HAP-1 (cell line): ENCODE data around the gene NKX1-2.
A peak's percentile ranks its signal among the peaks of the same experiment; 100 is the strongest.

Experiments used
- DNase-seq, 2 experiments: peaks; one replicate each; pipeline ENCODE4 v3.0.0-alpha.2; 2016 to 2020; ENCODE audit warnings: low spot score in 2 of 2
- H3K27me3 ChIP-seq: fragments of 250-450 bp; sonication (Bioruptor Pico); 2 replicates; pipeline ENCODE4 v1.5.1; 2020; ENCODE audit warnings: low read depth, mild to moderate bottlenecking, moderate library complexity
- H3K36me3 ChIP-seq: fragments of 250-450 bp; sonication (Bioruptor Pico); replicated peaks from 2 replicates; pipeline ENCODE4 v1.5.1; 2020; ENCODE audit warnings: mild to moderate bottlenecking
- H3K4me1 ChIP-seq: fragments of 250-450 bp; sonication (Bioruptor Pico); 2 replicates; pipeline ENCODE4 v1.5.1; 2020; ENCODE audit warnings: mild to moderate bottlenecking
- H3K4me3 ChIP-seq: fragments of 250-450 bp; sonication (Bioruptor Pico); 2 replicates; pipeline ENCODE4 v1.5.1; 2020; ENCODE audit warnings: mild to moderate bottlenecking, moderate library complexity
- H3K9me3 ChIP-seq: fragments of 250-450 bp; sonication (Bioruptor Pico); 2 replicates; pipeline ENCODE4 v1.5.1; 2020; ENCODE audit warnings: mild to moderate bottlenecking, moderate library complexity
- in situ Hi-C: fragments of 300-500 bp; cut with MboI; formaldehyde crosslinking; loops from 3 replicates; pipeline ENCODE4 v1.14.3; 2020; ENCODE audit warnings: low sequenced_read_pairs, inconsistent platforms, mixed read lengths

Gene NKX1-2

GRCh38 chr10:124468624-124469023 is 18.8 kb upstream of the NKX1-2 start:
- no peak for DNase-seq
- no peaks in the 10 kb centered on the region for H3K27me3 ChIP-seq
- no peaks in the 10 kb centered on the region for H3K9me3 ChIP-seq
- H3K36me3 ChIP-seq: no peaks in the 10 kb centered on the region
- H3K4me1 ChIP-seq: no peaks in the 10 kb centered on the region
- H3K4me3 ChIP-seq: no peak overlapping the region
- in situ Hi-C loops: no loop called here

- H3K4me3 ChIP-seq: no peak overlapping the region
- H3K36me3 ChIP-seq: no peaks in the 10 kb centered on the region
- no peaks in the 10 kb centered on the region for H3K27me3 ChIP-seq
- DNase-seq: no peak
- in situ Hi-C loops: no loop called here
- H3K9me3 ChIP-seq: no peaks in the 10 kb centered on the region
- peaks cover 3% of the 10 kb centered on the region; the same call in 1 of the 2 replicates for H3K4me1 ChIP-seq
Measured at GRCh38 chr10:124467165-124467564, 17.3 kb upstream of the NKX1-2 start.

GRCh38 chr10:124465777-124466488 is 16.1 kb upstream of the NKX1-2 start:
- in situ Hi-C loops: no loop called here
- Histone ChIP-seq H3K27me3 (no peaks in the 10 kb centered on the region), H3K36me3 (no peaks in the 10 kb centered on the region), H3K4me3 (no peak overlapping the region), H3K9me3 (no peaks in the 10 kb centered on the region), H3K4me1 (peaks cover 4% of the 10 kb centered on the region; the same call in 1 of the 2 replicates)
- no peak for DNase-seq

- Histone ChIP-seq H3K36me3 (no peaks in the 10 kb centered on the region), H3K9me3 (no peaks in the 10 kb centered on the region), H3K27me3 (no peaks in the 10 kb centered on the region), H3K4me3 (no peak overlapping the region), H3K4me1 (peaks cover 4% of the 10 kb centered on the region; the same call in 1 of the 2 replicates)
- in situ Hi-C loops: no loop called here
- DNase-seq: no peak
Measured at GRCh38 chr10:124465003-124465776, 15.4 kb upstream of the NKX1-2 start.

GRCh38 chr10:124464028-124464965 is 14.5 kb upstream of the NKX1-2 start:
- Histone ChIP-seq H3K9me3 (no peaks in the 10 kb centered on the region), H3K4me3 (no peak overlapping the region), H3K4me1 (peaks cover 4% of the 10 kb centered on the region; the same call in 1 of the 2 replicates), H3K36me3 (no peaks in the 10 kb centered on the region), H3K27me3 (no peaks in the 10 kb centered on the region)
- in situ Hi-C loops: no loop called here
- no peak for DNase-seq

GRCh38 chr10:124462348-124462695 is 12.5 kb upstream of the NKX1-2 start:
- H3K27me3 ChIP-seq: no peaks in the 10 kb centered on the region
- DNase-seq: no peak
- H3K36me3 ChIP-seq: no peaks in the 10 kb centered on the region
- peak overlapping the region; percentile 51 for H3K4me3 ChIP-seq
- in situ Hi-C loops: no loop called here
- H3K4me1 ChIP-seq: peaks cover 4% of the 10 kb centered on the region; the same call in 1 of the 2 replicates
- no peaks in the 10 kb centered on the region for H3K9me3 ChIP-seq

- DNase-seq: peak; percentile 63 to 83
Measured at GRCh38 chr10:124461642-124462347, 12.0 kb upstream of the NKX1-2 start, which contains the start of gene LHPP. Gene LHPP (plus strand): TSS chr10:124461823. CDS start chr10:124461863, 40 bp downstream.

GRCh38 chr10:124460144-124460543 is 10.3 kb upstream of the NKX1-2 start:
- H3K27me3 ChIP-seq: no peaks in the 10 kb centered on the region
- DNase-seq: no peak
- in situ Hi-C loops: no loop called here
- no peaks in the 10 kb centered on the region for H3K9me3 ChIP-seq
- H3K4me3 ChIP-seq: no peak overlapping the region
- no peaks in the 10 kb centered on the region for H3K36me3 ChIP-seq
- H3K4me1 ChIP-seq: peaks cover 4% of the 10 kb centered on the region; the same call in 1 of the 2 replicates

More at GRCh38 chr10:124461642-124462347, 12.0 kb upstream of the NKX1-2 start, which contains the start of gene LHPP:
- Histone ChIP-seq H3K4me3 (peak within 1 kb of the TSS; percentile 51), H3K9me3 (no peaks in the 10 kb centered on the region), H3K4me1 (peaks cover 4% of the 10 kb centered on the region; the same call in 1 of the 2 replicates), H3K36me3 (no peaks in the 10 kb centered on the region), H3K27me3 (no peaks in the 10 kb centered on the region)
- in situ Hi-C loops: no loop called here

GRCh38 chr10:124459395-124459794 is 9.6 kb upstream of the NKX1-2 start:
- no peaks in the 10 kb centered on the region for H3K36me3 ChIP-seq
- in situ Hi-C loops: no loop called here
- no peak for DNase-seq
- no peaks in the 10 kb centered on the region for H3K27me3 ChIP-seq
- peaks cover 6% of the 10 kb centered on the region for H3K4me1 ChIP-seq
- no peak overlapping the region for H3K4me3 ChIP-seq
- no peaks in the 10 kb centered on the region for H3K9me3 ChIP-seq

- Histone ChIP-seq H3K27me3 (no peaks in the 10 kb centered on the region), H3K4me1 (peaks cover 11% of the 10 kb centered on the region), H3K36me3 (no peaks in the 10 kb centered on the region), H3K4me3 (no peak overlapping the region), H3K9me3 (no peaks in the 10 kb centered on the region)
- in situ Hi-C loops: no loop called here
- no peak for DNase-seq
Measured at GRCh38 chr10:124458889-124459288, 9.1 kb upstream of the NKX1-2 start.

- no peaks in the 10 kb centered on the region for H3K9me3 ChIP-seq
- in situ Hi-C loops: no loop called here
Measured at GRCh38 chr10:124458473-124458872, 8.6 kb upstream of the NKX1-2 start.

GRCh38 chr10:124455441-124455840 is 5.6 kb upstream of the NKX1-2 start:
- Histone ChIP-seq H3K9me3 (no peaks in the 10 kb centered on the region), H3K27me3 (peaks cover 5% of the 10 kb centered on the region), H3K4me1 (peaks cover 18% of the 10 kb centered on the region), H3K4me3 (no peak overlapping the region), H3K36me3 (no peaks in the 10 kb centered on the region)
- DNase-seq: no peak
- in situ Hi-C loops: no loop called here

More at GRCh38 chr10:124458473-124458872, 8.6 kb upstream of the NKX1-2 start:
- DNase-seq: no peak
- Histone ChIP-seq H3K27me3 (no peaks in the 10 kb centered on the region), H3K36me3 (no peaks in the 10 kb centered on the region), H3K4me1 (peaks cover 16% of the 10 kb centered on the region), H3K4me3 (no peak overlapping the region)
